GM12878 (cell line): ENCODE results near the gene DMXL1. TPM values are rescaled to one million over a fixed set of nuclear protein-coding genes. Genes with fewer than 3 reads are reported as not detected.

ENCODE experiments used
- ATAC-seq: fragments of 200-7000 bp; cut with Tn5 transposase; 3 replicates; pipeline ENCODE4 v1.9.1; 2020; ENCODE audit warnings: mild to moderate bottlenecking, moderate library complexity
- BruUV-seq: library from RNA; stranded (reverse); fragments of 400-500 nt; replicated peaks from 2 replicates; lab custom pipeline; 2021; lab: Mats Ljungman, UMichigan
- CTCF ChIA-PET: fragments of 300-600 bp; sonication (Branson Sonifier 250); formaldehyde crosslinking; extraction: SDS; loops from one replicate; lab custom pipeline; 2021; ENCODE audit warnings: inconsistent platforms; lab: Yijun Ruan, JAX
- POLR2A ChIA-PET: fragments of 350-600 bp; formaldehyde crosslinking; extraction: SDS; loops from one replicate; lab custom pipeline; 2021; ENCODE audit warnings: inconsistent platforms; lab: Charles Lee
- RAD21 ChIA-PET: fragments of 300-600 bp; sonication (Branson Sonifier 250); formaldehyde crosslinking; loops from one replicate; lab custom pipeline; 2023; ENCODE audit warnings: antibody characterized with exemption; ENCODE audit not compliant: unreplicated experiment; lab: Charles Lee
- SMC1A ChIA-PET: fragments of 300-600 bp; sonication (Branson Sonifier 250); formaldehyde crosslinking; loops from one replicate; lab custom pipeline; 2023; ENCODE audit not compliant: unreplicated experiment, uncharacterized antibody; lab: Charles Lee
- DNase-seq: peaks from one replicate; pipeline ENCODE4 v3.0.0-alpha.2; 2011; ENCODE audit warnings: low read depth, low spot score
- FAIRE-seq: peaks from 3 replicates; lab custom pipeline; 2011; peaks lifted over from hg19 to GRCh38; lab: Jason Lieb, UNC
- H2AFZ ChIP-seq: 2 replicates; pipeline ENCODE4 v1.6.0; 2011; ENCODE audit warnings: low read depth, low read length, control low read depth; ENCODE audit not compliant: control insufficient read depth
- H3K27ac ChIP-seq: 2 replicates; pipeline ENCODE4 v1.5.1; 2011; ENCODE audit warnings: control low read depth; ENCODE audit not compliant: control insufficient read depth, insufficient read depth
- H3K27me3 ChIP-seq, 2 experiments: replicated peaks in 1 of 2; 2 replicates each; pipeline versions ENCODE4 v1.6.0 to v1.6.1; 2011; ENCODE audit warnings: low read length in 1 of 2; ENCODE audit not compliant: control insufficient read depth in 2 of 2, insufficient read depth in 2 of 2
- H3K36me3 ChIP-seq, 2 experiments: 2 replicates each; pipeline ENCODE4 v1.5.1; 2011; ENCODE audit warnings: low read length in 1 of 2; ENCODE audit not compliant: control insufficient read depth in 2 of 2, insufficient read depth in 2 of 2
- H3K4me1 ChIP-seq: 2 replicates; pipeline ENCODE4 v1.6.1; 2011; ENCODE audit warnings: mild to moderate bottlenecking, low read length, moderate library complexity, mixed read lengths; ENCODE audit not compliant: control insufficient read depth, insufficient read depth
- H3K4me2 ChIP-seq: 2 replicates; pipeline ENCODE4 v1.6.0; 2011; ENCODE audit warnings: control low read depth; ENCODE audit not compliant: control insufficient read depth, insufficient read depth
- H3K4me3 ChIP-seq: fragments of 200-600 bp; sonication (generic); 2 replicates; pipeline ENCODE4 v1.5.1; 2016
- H3K79me2 ChIP-seq: 2 replicates; pipeline ENCODE4 v1.6.0; 2011; ENCODE audit warnings: low read length; ENCODE audit not compliant: control insufficient read depth, insufficient read depth
- H3K9ac ChIP-seq: 2 replicates; pipeline ENCODE4 v1.8.0; 2011; ENCODE audit warnings: low read length, control low read depth, mixed read lengths; ENCODE audit not compliant: control insufficient read depth, insufficient read depth
- H3K9me3 ChIP-seq: replicated peaks from 3 replicates; pipeline ENCODE4 v1.5.1; 2011; ENCODE audit warnings: mild to moderate bottlenecking, low read length; ENCODE audit not compliant: control insufficient read depth, insufficient read depth
- H4K20me1 ChIP-seq: 2 replicates; pipeline ENCODE4 v1.6.0; 2011; ENCODE audit not compliant: control insufficient read depth, insufficient read depth
- ATF2 ChIP-seq: IDR thresholded peaks from 2 replicates; pipeline ENCODE4 v1.6.1; 2012; ENCODE audit warnings: low read length, inconsistent platforms
- BCLAF1 ChIP-seq: fragments of 450-650 bp; IDR thresholded peaks from 2 replicates; pipeline ENCODE4 v1.6.1; 2017; ENCODE audit warnings: antibody characterized with exemption, mild to moderate bottlenecking, moderate library complexity
- ESRRA ChIP-seq: IDR thresholded peaks from 2 replicates; pipeline ENCODE4 v1.6.1; 2012; ENCODE audit warnings: mild to moderate bottlenecking, low read length, improper control_type of control experiment
- ETV6 ChIP-seq, 2 experiments: fragments of 450-650 bp in 1 of 2; IDR thresholded peaks in 1 of 2; conservative IDR thresholded peaks in 1 of 2; 2 replicates each; pipeline ENCODE4 v1.6.1; 2014; ENCODE audit warnings: antibody characterized with exemption in 1 of 2, borderline replicate concordance in 1 of 2, low read depth in 1 of 2, mild to moderate bottlenecking in 1 of 2, moderate library complexity in 1 of 2
- MLLT1 ChIP-seq: fragments of 450-650 bp; IDR thresholded peaks from 2 replicates; pipeline ENCODE4 v1.6.1; 2016; ENCODE audit warnings: mild to moderate bottlenecking
- POU2F2 ChIP-seq: IDR thresholded peaks from 3 replicates; pipeline ENCODE4 v1.6.1; 2011; ENCODE audit warnings: low read depth, mild to moderate bottlenecking, low read length, borderline replicate concordance
- PRDM15 ChIP-seq: fragments of 450-650 bp; formaldehyde crosslinking; IDR thresholded peaks from 2 replicates; pipeline ENCODE4 v1.4.0; 2020; ENCODE audit warnings: mild to moderate bottlenecking, moderate library complexity
- STAT1 ChIP-seq: fragments of 450-650 bp; conservative IDR thresholded peaks from 2 replicates; pipeline ENCODE4 v1.6.1; 2014; ENCODE audit warnings: antibody characterized with exemption, mild to moderate bottlenecking
- TCF12 ChIP-seq: IDR thresholded peaks from 2 replicates; pipeline ENCODE4 v1.6.1; 2011; ENCODE audit warnings: low read depth, mild to moderate bottlenecking, low read length
- WGBS: methylation state at CpG from one replicate; pipeline ENCODE4 v1.1.6; 2016; ENCODE audit warnings: low lambda C conversion rate; ENCODE audit not compliant: insufficient replicate concordance, insufficient coverage; ENCODE audit errors: missing lambda C conversion rate; 5-methylcytosine and 5-hydroxymethylcytosine counted together
- in situ Hi-C: fragments of 300-500 bp; cut with MboI; formaldehyde crosslinking; loops from 9 replicates; pipeline ENCODE4 v1.14.3; 2018; ENCODE audit warnings: mixed read lengths
- intact Hi-C: fragments of 100-400 bp; cut with micrococcal nuclease; formaldehyde crosslinking; loops from one replicate; pipeline ENCODE4 v1.14.2; 2022; ENCODE audit not compliant: unreplicated experiment
- polyA plus RNA-seq, 11 experiments: library from polyadenylated mRNA; depleted of rRNA in 4 of 11; unstranded in 6 of 11; stranded (reverse) in 5 of 11; fragments of >200 nt; fragmentation: Nextera tagmentation in 4 of 11; fragmentation: Illumina TruSeq in 1 of 11; extraction: Ambion mirVana in 4 of 11; extraction: Trizol in 1 of 11; gene quantifications; 1 replicate in 1 of 11; 2 replicates in 10 of 11; pipeline versions ENCODE4 v1.2.1 to v1.2.3, GENCODE V29; 2011 to 2016; ENCODE audit warnings: inconsistent platforms in 2 of 11, missing spikeins in 2 of 11, low read depth in 1 of 11
- total RNA-seq, 4 experiments: library from RNA; depleted of rRNA in 3 of 4; stranded (reverse); fragments of >200 nt in 3 of 4; fragmentation: Illumina TruSeq in 1 of 4; extraction: Trizol in 1 of 4; gene quantifications; 2 replicates each; pipeline versions ENCODE4 v1.2.1 to v1.2.3, GENCODE V29; 2013 to 2021

The DMXL1 gene
- total and polyA plus RNA-seq, 10 of the 15 experiments (the other 5 are each of a cell fraction or from before 2014, with no cell fraction given), result 9.1 to 67.7 (median 34.1) TPM

- TF ChIP-seq ESRRA (no peak), PRDM15 (CRISPR knock-in tag) (no peak)
Observed at GRCh38 chr5:119022017-119022745, 48.7 kb upstream of the DMXL1 start (continued).

- Histone ChIP-seq H3K9me3 (no peaks in the 10 kb centered on the region), H3K27me3 (no peaks in the 10 kb centered on the region), H3K36me3 (no peaks in the 10 kb centered on the region), H3K4me3 (no peak overlapping the region), H2AFZ (peak overlapping the region; percentile 45; the same call in 1 of the 2 replicates), H3K79me2 (no peaks in the 10 kb centered on the region), H3K27ac (no peak overlapping the region), H4K20me1 (no peaks in the 10 kb centered on the region), H3K4me2 (no peak overlapping the region), H3K9ac (no peak overlapping the region), H3K4me1 (peaks cover 12% of the 10 kb centered on the region; the same call in 1 of the 2 replicates)
- ChIA-PET SMC1A (interaction anchor here (0.7 to 7.1 kb wide), 13 partner anchors 11 to 412 kb away, joined by 3 to 91 read pairs (median 6); partner anchors contain the start of gene DMXL1), RAD21 (interaction anchor here (0.6 to 6.2 kb wide), 14 partner anchors 9 to 412 kb away, joined by 3 to 84 read pairs (median 8); partner anchors contain the start of genes DMXL1 and DTWD2), POLR2A (interaction anchor here (0.6 to 0.8 kb wide), 2 partner anchors 339 to 387 kb away, joined by 3 read pairs; no protein-coding TSS in a partner anchor), CTCF (interaction anchor here (0.6 to 12.5 kb wide), 15 partner anchors 10 to 412 kb away, joined by 3 to 143 read pairs (median 9); partner anchors contain the start of genes DMXL1 and DTWD2)
- FAIRE-seq (no peak), DNase-seq (no peak), ATAC-seq (no peak)
- no TSS peak for BruUV-seq
- 71% methylated on average over 1 of the region's 1 CpG for WGBS
- in situ Hi-C loops, result loop anchor here (5.0 kb wide), 1 partner anchor 385 kb away; no protein-coding TSS in a partner anchor
- intact Hi-C loops, result loop anchor here (1.0 to 10.0 kb wide), 5 partner anchors 50 to 390 kb away; no protein-coding TSS in a partner anchor
- TF ChIP-seq ATF2 (no peak), ETV6 (conservative IDR thresholded peaks at IDR 0.05 in 1 of 2, IDR thresholded peaks at IDR 0.05 in 1 of 2; ENCODE audit: borderline replicate concordance in 1 of 2, low read depth in 1 of 2) (no peak), POU2F2 (no peak), STAT1 (no peak), BCLAF1 (no peak), MLLT1 (no peak), TCF12 (no peak)
Observed at GRCh38 chr5:119022773-119023172, 48.1 kb upstream of the DMXL1 start.
